ENCODE measurements around the gene ARCN1. TPM values are rescaled to one million over a fixed set of nuclear protein-coding genes. Genes with fewer than 3 reads are reported as not detected.

ARCN1 gene
- total RNA-seq, 1 experiment from 2014 or later: 83.8 TPM

DNA sequence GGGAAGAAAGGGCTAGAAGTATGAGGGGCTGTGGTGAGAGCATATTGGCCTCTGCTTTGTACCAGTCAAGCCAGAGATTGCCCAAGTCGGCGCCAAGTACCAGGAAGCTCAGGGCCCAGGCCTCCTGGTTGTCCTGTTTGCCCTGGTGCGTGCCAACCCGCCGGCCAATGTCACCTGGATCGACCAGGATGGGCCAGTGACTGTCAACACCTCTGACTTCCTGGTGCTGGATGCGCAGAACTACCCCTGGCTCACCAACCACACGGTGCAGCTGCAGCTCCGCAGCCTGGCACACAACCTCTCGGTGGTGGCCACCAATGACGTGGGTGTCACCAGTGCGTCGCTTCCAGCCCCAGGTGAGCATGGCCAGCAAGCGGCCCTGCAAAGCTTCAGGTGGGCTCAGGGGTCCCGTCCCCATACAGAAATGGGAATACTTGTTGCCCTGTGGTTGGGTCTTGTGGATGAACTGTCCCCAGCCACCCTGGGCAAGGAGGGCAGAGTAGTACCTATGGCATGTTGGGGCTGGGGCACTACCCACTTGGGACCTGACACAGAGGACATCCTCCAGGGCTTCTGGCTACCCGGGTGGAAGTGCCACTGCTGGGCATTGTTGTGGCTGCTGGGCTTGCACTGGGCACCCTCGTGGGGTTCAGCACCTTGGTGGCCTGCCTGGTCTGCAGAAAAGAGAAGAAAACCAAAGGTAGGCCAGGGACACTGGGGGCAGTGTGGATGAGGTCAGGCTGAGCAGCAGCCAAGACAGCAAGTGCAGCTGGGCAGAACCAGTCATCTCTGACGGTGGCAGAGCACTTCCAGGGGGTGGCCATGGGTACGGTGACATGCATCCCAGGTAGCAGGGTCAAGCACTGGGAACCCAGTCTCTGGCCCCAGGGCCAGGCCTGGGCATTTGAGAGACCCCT, 39.1 kb upstream of the ARCN1 start:
- Mint-ChIP-seq H3K27me3 (ENCODE audit: unreplicated experiment) (no peaks in the 10 kb centered on the region), H3K36me3 (ENCODE audit: insufficient read depth, unreplicated experiment) (peaks cover 26% of the 10 kb centered on the region), H3K27ac (ENCODE audit: unreplicated experiment) (no peak overlapping the region), H3K4me3 (ENCODE audit: low read depth, unreplicated experiment) (no peak overlapping the region), H3K9me3 (ENCODE audit: low read depth, unreplicated experiment) (no peaks in the 10 kb centered on the region), H3K4me1 (ENCODE audit: low read depth, unreplicated experiment) (peaks cover 13% of the 10 kb centered on the region)
- no peak for TF ChIP-seq CTCF (IDR thresholded peaks at IDR 0.05; ENCODE audit: unreplicated experiment)
- DNase-seq: no peak
- no TSS peak for BruUV-seq (replicated peaks)
- intact Hi-C loops (cut with micrococcal nuclease; ENCODE audit: unreplicated experiment): no loop called here
- CTCF ChIA-PET: interaction anchor here (0.6 kb wide), 1 partner anchor 80 kb away, joined by 3 read pairs; no protein-coding TSS in a partner anchor

DNA sequence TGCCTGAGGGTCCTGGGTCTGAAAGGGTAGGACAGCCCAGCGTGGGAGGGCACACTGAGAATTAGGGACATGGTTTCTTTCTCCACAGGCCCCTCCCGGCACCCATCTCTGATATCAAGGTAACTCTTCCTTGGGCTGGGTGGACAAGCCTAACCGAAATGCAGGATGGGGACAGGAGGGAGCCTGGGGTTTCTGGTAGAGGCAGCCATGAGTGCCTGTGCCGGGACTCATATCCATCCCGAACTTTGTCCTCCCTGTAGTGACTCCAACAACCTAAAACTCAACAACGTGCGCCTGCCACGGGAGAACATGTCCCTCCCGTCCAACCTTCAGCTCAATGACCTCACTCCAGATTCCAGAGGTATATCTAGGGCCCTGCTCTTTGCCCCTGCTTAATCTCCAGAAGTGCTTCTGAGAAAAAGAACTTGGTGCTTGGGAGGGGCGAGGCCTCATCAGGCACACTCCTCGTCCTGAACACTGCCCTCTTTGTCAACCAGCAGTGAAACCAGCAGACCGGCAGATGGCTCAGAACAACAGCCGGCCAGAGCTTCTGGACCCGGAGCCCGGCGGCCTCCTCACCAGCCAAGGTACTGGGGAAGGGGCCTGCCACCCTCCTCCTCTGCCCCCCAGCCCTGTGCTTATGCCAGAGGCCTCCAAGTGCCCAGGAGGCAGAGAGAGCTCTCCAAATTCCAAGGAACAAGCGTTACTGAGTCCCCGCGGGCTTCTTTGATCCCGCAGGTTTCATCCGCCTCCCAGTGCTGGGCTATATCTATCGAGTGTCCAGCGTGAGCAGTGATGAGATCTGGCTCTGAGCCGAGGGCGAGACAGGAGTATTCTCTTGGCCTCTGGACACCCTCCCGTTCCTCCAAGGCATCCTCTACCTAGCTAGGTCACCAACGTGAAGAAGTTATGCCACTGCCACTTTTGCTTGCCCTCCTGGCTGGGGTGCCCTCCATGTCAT, 38.2 kb upstream of the ARCN1 start:
- no peak for DNase-seq
- no TSS peak for BruUV-seq (replicated peaks)
- no peak for TF ChIP-seq CTCF (IDR thresholded peaks at IDR 0.05; ENCODE audit: unreplicated experiment)
- Mint-ChIP-seq H3K36me3 (ENCODE audit: insufficient read depth, unreplicated experiment) (peaks cover 24% of the 10 kb centered on the region), H3K27ac (ENCODE audit: unreplicated experiment) (no peak overlapping the region), H3K4me3 (ENCODE audit: low read depth, unreplicated experiment) (no peak overlapping the region), H3K4me1 (ENCODE audit: low read depth, unreplicated experiment) (peaks cover 10% of the 10 kb centered on the region), H3K27me3 (ENCODE audit: unreplicated experiment) (no peaks in the 10 kb centered on the region), H3K9me3 (ENCODE audit: low read depth, unreplicated experiment) (no peaks in the 10 kb centered on the region)
- CTCF ChIA-PET: interaction anchor here (0.6 kb wide), 1 partner anchor 81 kb away, joined by 3 read pairs; no protein-coding TSS in a partner anchor
- intact Hi-C loops (cut with micrococcal nuclease; ENCODE audit: unreplicated experiment): no loop called here

DNA sequence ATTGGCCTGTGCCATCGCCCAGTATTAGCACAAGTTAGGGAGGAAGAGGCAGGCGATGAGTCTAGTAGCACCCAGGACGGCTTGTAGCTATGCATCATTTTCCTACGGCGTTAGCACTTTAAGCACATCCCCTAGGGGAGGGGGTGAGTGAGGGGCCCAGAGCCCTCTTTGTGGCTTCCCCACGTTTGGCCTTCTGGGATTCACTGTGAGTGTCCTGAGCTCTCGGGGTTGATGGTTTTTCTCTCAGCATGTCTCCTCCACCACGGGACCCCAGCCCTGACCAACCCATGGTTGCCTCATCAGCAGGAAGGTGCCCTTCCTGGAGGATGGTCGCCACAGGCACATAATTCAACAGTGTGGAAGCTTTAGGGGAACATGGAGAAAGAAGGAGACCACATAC, 36.9 kb upstream of the ARCN1 start:
- CTCF ChIA-PET: no interaction called here
- no peak for TF ChIP-seq CTCF (IDR thresholded peaks at IDR 0.05; ENCODE audit: unreplicated experiment)
- no TSS peak for BruUV-seq (replicated peaks)
- peaks cover 18% of the 10 kb centered on the region for H3K36me3 Mint-ChIP-seq (ENCODE audit: insufficient read depth, unreplicated experiment)
- H3K9me3 Mint-ChIP-seq (ENCODE audit: low read depth, unreplicated experiment): no peaks in the 10 kb centered on the region
- no peak overlapping the region for H3K4me3 Mint-ChIP-seq (ENCODE audit: low read depth, unreplicated experiment)
- no peak overlapping the region for H3K27ac Mint-ChIP-seq (ENCODE audit: unreplicated experiment)
- intact Hi-C loops (cut with micrococcal nuclease; ENCODE audit: unreplicated experiment): no loop called here
- DNase-seq: no peak
- H3K4me1 Mint-ChIP-seq (ENCODE audit: low read depth, unreplicated experiment): no peaks in the 10 kb centered on the region
- H3K27me3 Mint-ChIP-seq (ENCODE audit: unreplicated experiment): no peaks in the 10 kb centered on the region

DNA sequence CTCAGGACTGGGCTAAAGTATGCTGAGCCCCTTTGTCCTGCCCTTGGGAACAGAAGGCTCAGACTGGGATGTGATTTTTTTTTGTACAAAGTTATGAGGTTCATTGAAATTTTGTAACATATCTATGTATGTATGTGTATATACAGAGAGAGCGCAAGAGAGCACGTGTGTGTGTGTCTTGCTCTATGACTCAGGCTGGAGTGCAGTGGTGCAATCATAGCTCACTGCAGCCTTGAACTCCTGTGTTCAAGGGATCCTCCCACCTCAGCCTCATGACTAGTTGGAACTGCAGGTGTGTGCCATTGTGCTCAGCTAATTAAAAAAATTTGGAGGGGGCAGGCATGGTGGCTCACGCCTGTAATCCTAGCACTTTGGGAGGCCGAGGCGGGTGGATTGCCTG, 35.5 kb upstream of the ARCN1 start:
- Mint-ChIP-seq H3K9me3 (ENCODE audit: low read depth, unreplicated experiment) (no peaks in the 10 kb centered on the region), H3K36me3 (ENCODE audit: insufficient read depth, unreplicated experiment) (peaks cover 3% of the 10 kb centered on the region), H3K27ac (ENCODE audit: unreplicated experiment) (no peak overlapping the region), H3K27me3 (ENCODE audit: unreplicated experiment) (no peaks in the 10 kb centered on the region), H3K4me3 (ENCODE audit: low read depth, unreplicated experiment) (no peak overlapping the region), H3K4me1 (ENCODE audit: low read depth, unreplicated experiment) (no peaks in the 10 kb centered on the region)
- no peak for TF ChIP-seq CTCF (IDR thresholded peaks at IDR 0.05; ENCODE audit: unreplicated experiment)
- no peak for DNase-seq
- BruUV-seq (replicated peaks): no TSS peak
- intact Hi-C loops (cut with micrococcal nuclease; ENCODE audit: unreplicated experiment): no loop called here
- CTCF ChIA-PET: no interaction called here
